ENCODE measurements around the gene VPS13A. TPM values are rescaled to one million over a fixed set of nuclear protein-coding genes. Genes with fewer than 3 reads are reported as not detected.

The VPS13A gene
- total RNA-seq, 2 experiments from 2014 or later: 27.0 to 44.6 TPM

- no peaks in the 10 kb centered on the region for H3K9me2 ChIP-seq (ENCODE audit: insufficient read depth, low read length)
- intact Hi-C loops (cut with micrococcal nuclease; ENCODE audit: unreplicated experiment): loop anchor here (5.0 to 10.0 kb wide), 4 partner anchors 786 to 1119 kb away; partner anchors contain the start of genes CEP78, PSAT1 and RFK
- BruUV-seq (replicated peaks): no TSS peak
- peak overlapping the region; percentile 86 for H3K4me3 ChIP-seq (ENCODE audit: low read depth, low read length, poor library complexity, severe bottlenecking)
- H3K4me2 ChIP-seq (ENCODE audit: low read length): peak overlapping the region; percentile 81
- peaks cover 17% of the 10 kb centered on the region; the same call in 1 of the 2 replicates for H4K20me1 ChIP-seq (ENCODE audit: insufficient read depth, low read length)
- peak; percentile 70 for DNase-seq (ENCODE audit: low spot score)
- TF ChIP-seq EZH2phosphoT487 (IDR thresholded peaks at IDR 0.05; ENCODE audit: borderline replicate concordance, low read depth, low read length): no peak
- TF ChIP-seq, protein P1, sequence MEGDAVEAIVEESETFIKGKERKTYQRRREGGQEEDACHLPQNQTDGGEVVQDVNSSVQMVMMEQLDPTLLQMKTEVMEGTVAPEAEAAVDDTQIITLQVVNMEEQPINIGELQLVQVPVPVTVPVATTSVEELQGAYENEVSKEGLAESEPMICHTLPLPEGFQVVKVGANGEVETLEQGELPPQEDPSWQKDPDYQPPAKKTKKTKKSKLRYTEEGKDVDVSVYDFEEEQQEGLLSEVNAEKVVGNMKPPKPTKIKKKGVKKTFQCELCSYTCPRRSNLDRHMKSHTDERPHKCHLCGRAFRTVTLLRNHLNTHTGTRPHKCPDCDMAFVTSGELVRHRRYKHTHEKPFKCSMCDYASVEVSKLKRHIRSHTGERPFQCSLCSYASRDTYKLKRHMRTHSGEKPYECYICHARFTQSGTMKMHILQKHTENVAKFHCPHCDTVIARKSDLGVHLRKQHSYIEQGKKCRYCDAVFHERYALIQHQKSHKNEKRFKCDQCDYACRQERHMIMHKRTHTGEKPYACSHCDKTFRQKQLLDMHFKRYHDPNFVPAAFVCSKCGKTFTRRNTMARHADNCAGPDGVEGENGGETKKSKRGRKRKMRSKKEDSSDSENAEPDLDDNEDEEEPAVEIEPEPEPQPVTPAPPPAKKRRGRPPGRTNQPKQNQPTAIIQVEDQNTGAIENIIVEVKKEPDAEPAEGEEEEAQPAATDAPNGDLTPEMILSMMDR (conservative IDR thresholded peaks at IDR 0.05; ENCODE audit: low read length): no peak
- POLR2A ChIA-PET: no interaction called here
- H3K4me1 ChIP-seq (ENCODE audit: insufficient read depth, low read length, poor library complexity, severe bottlenecking): peaks cover 27% of the 10 kb centered on the region
- peaks cover 52% of the 10 kb centered on the region for H3K79me2 ChIP-seq (ENCODE audit: insufficient read depth, low read depth, low read length)
- H3K36me3 ChIP-seq (ENCODE audit: insufficient read depth, low read length): no peaks in the 10 kb centered on the region
- H3K9me3 ChIP-seq (ENCODE audit: low read length): no peaks in the 10 kb centered on the region
- peak overlapping the region; percentile 58 for H3K27ac ChIP-seq (ENCODE audit: low read depth, low read length, poor library complexity, severe bottlenecking)
- peak overlapping the region; percentile 88 for H2AFZ ChIP-seq (ENCODE audit: low read length)
- CTCF ChIA-PET (ENCODE audit: unreplicated experiment): no interaction called here
Measured at GRCh38 chr9:77177894-77178794, 810 bp downstream of the VPS13A start.

DNA sequence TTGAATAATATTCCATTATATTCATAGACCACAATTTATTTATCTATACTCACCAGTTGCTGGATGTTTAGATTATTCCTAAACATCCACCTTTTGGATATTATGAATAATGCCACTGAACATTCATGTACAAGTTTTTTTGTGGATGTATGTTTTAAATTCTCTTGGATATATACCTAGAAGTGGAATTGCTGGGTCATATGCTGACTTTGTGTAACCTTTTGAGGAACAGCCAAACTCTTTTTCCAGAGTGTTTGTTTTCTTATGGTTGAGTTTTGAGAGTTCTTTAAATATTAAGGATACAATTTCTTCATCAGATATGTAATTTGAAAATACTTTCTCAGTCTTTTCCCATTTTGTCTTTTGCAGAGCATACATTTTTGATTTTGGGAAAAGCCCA lies 2.7 kb downstream of the VPS13A start:
- Histone ChIP-seq H3K36me3 (ENCODE audit: insufficient read depth, low read length) (no peaks in the 10 kb centered on the region), H3K79me2 (ENCODE audit: insufficient read depth, low read depth, low read length) (peaks cover 62% of the 10 kb centered on the region), H3K27ac (ENCODE audit: low read depth, low read length, poor library complexity, severe bottlenecking) (no peak overlapping the region), H3K9me2 (ENCODE audit: insufficient read depth, low read length) (no peaks in the 10 kb centered on the region), H3K9me3 (ENCODE audit: low read length) (no peaks in the 10 kb centered on the region), H3K4me2 (ENCODE audit: low read length) (peak overlapping the region; percentile 81), H3K4me1 (ENCODE audit: insufficient read depth, low read length, poor library complexity, severe bottlenecking) (peaks cover 27% of the 10 kb centered on the region), H4K20me1 (ENCODE audit: insufficient read depth, low read length) (peaks cover 17% of the 10 kb centered on the region; the same call in 1 of the 2 replicates), H2AFZ (ENCODE audit: low read length) (no peak overlapping the region), H3K4me3 (ENCODE audit: low read depth, low read length, poor library complexity, severe bottlenecking) (peak overlapping the region; percentile 86)
- no peak for TF ChIP-seq EZH2phosphoT487 (IDR thresholded peaks at IDR 0.05; ENCODE audit: borderline replicate concordance, low read depth, low read length)
- TF ChIP-seq, protein P1 (conservative IDR thresholded peaks at IDR 0.05; ENCODE audit: low read length): no peak
- BruUV-seq (replicated peaks): no TSS peak
- POLR2A ChIA-PET: no interaction called here
- CTCF ChIA-PET (ENCODE audit: unreplicated experiment): no interaction called here
- intact Hi-C loops (cut with micrococcal nuclease; ENCODE audit: unreplicated experiment): no loop called here
- no peak for DNase-seq (ENCODE audit: low spot score)

- CTCF ChIA-PET (ENCODE audit: unreplicated experiment): no interaction called here
- POLR2A ChIA-PET: no interaction called here
- Histone ChIP-seq H3K9me2 (ENCODE audit: insufficient read depth, low read length) (no peaks in the 10 kb centered on the region), H3K36me3 (ENCODE audit: insufficient read depth, low read length) (no peaks in the 10 kb centered on the region), H4K20me1 (ENCODE audit: insufficient read depth, low read length) (peaks cover 17% of the 10 kb centered on the region; the same call in 1 of the 2 replicates), H3K9me3 (ENCODE audit: low read length) (no peaks in the 10 kb centered on the region), H3K4me1 (ENCODE audit: insufficient read depth, low read length, poor library complexity, severe bottlenecking) (peaks cover 19% of the 10 kb centered on the region), H3K4me3 (ENCODE audit: low read depth, low read length, poor library complexity, severe bottlenecking) (no peak overlapping the region), H3K4me2 (ENCODE audit: low read length) (no peak overlapping the region), H3K79me2 (ENCODE audit: insufficient read depth, low read depth, low read length) (peaks cover 90% of the 10 kb centered on the region), H3K27ac (ENCODE audit: low read depth, low read length, poor library complexity, severe bottlenecking) (no peak overlapping the region), H2AFZ (ENCODE audit: low read length) (no peak overlapping the region)
- no peak for DNase-seq (ENCODE audit: low spot score)
- TF ChIP-seq EZH2phosphoT487 (IDR thresholded peaks at IDR 0.05; ENCODE audit: borderline replicate concordance, low read depth, low read length): no peak
- TF ChIP-seq, protein P1 (conservative IDR thresholded peaks at IDR 0.05; ENCODE audit: low read length): no peak
- intact Hi-C loops (cut with micrococcal nuclease; ENCODE audit: unreplicated experiment): no loop called here
- BruUV-seq (replicated peaks): no TSS peak
Measured at GRCh38 chr9:77183581-77183980, 6.2 kb downstream of the VPS13A start.
